ENCODE measurements around the gene ATL1.

DNA sequence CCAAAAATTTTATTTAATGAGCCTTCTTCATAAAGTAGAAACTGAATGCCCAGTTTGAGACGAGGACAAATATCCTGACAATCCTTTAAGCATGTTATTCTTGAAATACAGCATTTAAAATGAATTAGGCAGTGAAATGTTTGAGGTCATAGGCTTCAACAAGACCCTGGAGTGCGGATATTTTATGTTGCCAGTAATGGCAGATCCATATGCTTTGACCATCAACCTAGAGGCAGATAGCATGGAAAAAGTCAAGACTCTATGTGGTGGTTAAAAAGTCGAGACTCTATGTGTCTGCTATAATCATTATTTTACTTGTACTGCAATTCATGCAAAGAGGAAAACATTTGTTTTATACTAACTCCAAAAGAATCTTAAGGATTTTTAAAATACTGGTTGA lies 25.5 kb upstream of the ATL1 start:
- TF ChIP-seq POLR2A (IDR thresholded peaks at IDR 0.05; ENCODE audit: low read length) (no peak), GATA1 (IDR thresholded peaks at IDR 0.05; ENCODE audit: low read depth, low read length) (no peak)
